A549 (cell line): ENCODE data around the gene EIF5A2. TPM values are rescaled to one million over a fixed set of nuclear protein-coding genes. Genes with fewer than 3 reads are reported as not detected.
"Not testable (repeated sequence)": the region's sequence is repeated elsewhere in the genome, so short reads cannot be mapped to it uniquely, and the experiment has no call there.

ENCODE experiments used
- ATAC-seq, 2 experiments: fragments of 200-7000 bp in 1 of 2; fragments of >200 bp in 1 of 2; cut with Nextera tagmentation in 1 of 2; cut with Tn5 transposase in 1 of 2; 3 replicates each; pipeline versions ENCODE4 v1.8.0 to v1.9.1; 2018 to 2020; ENCODE audit warnings: mild to moderate bottlenecking in 1 of 2, moderate library complexity in 1 of 2
- CTCF ChIA-PET: fragments of 300-600 bp; sonication (Branson Sonifier 250); formaldehyde crosslinking; extraction: SDS; loops from one replicate; lab custom pipeline; 2021; ENCODE audit warnings: antibody characterized with exemption, inconsistent platforms; lab: Yijun Ruan, JAX
- POLR2A ChIA-PET: fragments of 350-600 bp; formaldehyde crosslinking; extraction: SDS; loops from one replicate; lab custom pipeline; 2021; ENCODE audit warnings: antibody characterized with exemption, inconsistent platforms; lab: Yijun Ruan, JAX
- DNase-seq, 2 experiments: peaks; one replicate each; pipeline versions ENCODE4 v3.0.0 to v3.0.0-alpha.2; 2011 to 2016; ENCODE audit warnings: low read depth in 1 of 2, low spot score in 1 of 2
- FAIRE-seq: peaks from 2 replicates; lab custom pipeline; 2011; peaks lifted over from hg19 to GRCh38; lab: Jason Lieb, UNC
- H3K27ac ChIP-seq, 2 experiments: fragments of >200 bp; sonication (Bioruptor Twin); formaldehyde crosslinking; 3 replicates each; pipeline ENCODE4 v1.5.1; 2016 to 2017
- H3K4me1 ChIP-seq: fragments of >200 bp; sonication (Bioruptor Twin); formaldehyde crosslinking; 3 replicates; pipeline ENCODE4 v1.6.1; 2016
- H3K4me2 ChIP-seq: fragments of >200 bp; sonication (Bioruptor Twin); formaldehyde crosslinking; 3 replicates; pipeline ENCODE4 v1.6.1; 2016
- H3K4me3 ChIP-seq: fragments of >200 bp; sonication (Bioruptor Twin); formaldehyde crosslinking; 3 replicates; pipeline ENCODE4 v1.5.1; 2016
- H3K9me3 ChIP-seq: fragments of >200 bp; sonication (Bioruptor Twin); formaldehyde crosslinking; 3 replicates; pipeline ENCODE4 v1.6.1; 2016
- BHLHE40 ChIP-seq: IDR thresholded peaks from 2 replicates; pipeline ENCODE4 v1.6.1; 2012; ENCODE audit warnings: low read depth, low read length, inconsistent platforms
- CBX2 ChIP-seq: fragments of 200-600 bp; sonication (generic); IDR thresholded peaks from 2 replicates; pipeline ENCODE4 v1.6.1; 2016; ENCODE audit warnings: low read depth, mild to moderate bottlenecking, borderline replicate concordance
- CBX8 ChIP-seq: fragments of 200-600 bp; sonication (generic); IDR thresholded peaks from 2 replicates; pipeline ENCODE4 v1.6.1; 2016
- CEBPB ChIP-seq, 2 experiments: fragments of >200 bp in 1 of 2; sonication (Bioruptor Twin) in 1 of 2; formaldehyde crosslinking in 1 of 2; IDR thresholded peaks; 2 replicates each; pipeline ENCODE4 v1.6.1; 2012 to 2016
- CHD2 ChIP-seq: fragments of 150-350 bp; IDR thresholded peaks from 2 replicates; pipeline ENCODE4 v1.6.1; 2014; ENCODE audit warnings: low read length; ENCODE audit not compliant: partially characterized antibody
- FOSL2 ChIP-seq, 2 experiments: fragments of 450-650 bp in 1 of 2; fragments of >200 bp in 1 of 2; sonication (Bioruptor Twin) in 1 of 2; formaldehyde crosslinking; IDR thresholded peaks; 2 replicates each; pipeline versions ENCODE4 v1.5.0 to v1.6.1; 2016 to 2020; ENCODE audit warnings: mild to moderate bottlenecking in 1 of 2, moderate library complexity in 1 of 2
- FOXS1 ChIP-seq: fragments of 250-450 bp; sonication (Bioruptor Pico); IDR thresholded peaks from 2 replicates; pipeline ENCODE4 v1.5.0; 2020; ENCODE audit warnings: mild to moderate bottlenecking, moderate library complexity
- HDAC2 ChIP-seq: fragments of 200-600 bp; sonication (generic); IDR thresholded peaks from 2 replicates; pipeline ENCODE4 v1.6.1; 2016
- HOXB13 ChIP-seq: fragments of 250-450 bp; sonication (Bioruptor Pico); IDR thresholded peaks from 2 replicates; pipeline ENCODE4 v1.5.0; 2020; ENCODE audit warnings: low read depth, mild to moderate bottlenecking, moderate library complexity
- HOXB5 ChIP-seq: fragments of 250-450 bp; sonication (Bioruptor Pico); IDR thresholded peaks from 2 replicates; pipeline ENCODE4 v1.5.0; 2020; ENCODE audit warnings: mild to moderate bottlenecking, moderate library complexity
- KDM5A ChIP-seq: fragments of 200-600 bp; sonication (generic); IDR thresholded peaks from 2 replicates; pipeline ENCODE4 v1.6.1; 2016; ENCODE audit warnings: antibody characterized with exemption, mild to moderate bottlenecking
- MAFK ChIP-seq: fragments of 450-650 bp; IDR thresholded peaks from 2 replicates; pipeline ENCODE4 v1.6.1; 2014; ENCODE audit not compliant: partially characterized antibody
- NFE2L2 ChIP-seq: fragments of 150-350 bp; conservative IDR thresholded peaks from 2 replicates; pipeline ENCODE4 v1.6.1; 2014; ENCODE audit warnings: low read length
- POLR2A ChIP-seq: IDR thresholded peaks from 2 replicates; pipeline ENCODE4 v1.6.1; 2012; ENCODE audit warnings: mild to moderate bottlenecking, low read length
- RNF2 ChIP-seq: fragments of 200-600 bp; sonication (generic); IDR thresholded peaks from 2 replicates; pipeline ENCODE4 v1.6.1; 2016; ENCODE audit warnings: low read depth, mild to moderate bottlenecking, antibody characterized with exemption, moderate library complexity, borderline replicate concordance
- SMC3 ChIP-seq: fragments of >200 bp; sonication (Bioruptor Twin); formaldehyde crosslinking; IDR thresholded peaks from 3 replicates; pipeline ENCODE4 v1.6.1; 2018; ENCODE audit warnings: inconsistent platforms
- SREBF2 ChIP-seq: fragments of 450-650 bp; IDR thresholded peaks from 2 replicates; pipeline ENCODE4 v1.6.1; 2014; ENCODE audit warnings: mild to moderate bottlenecking, moderate library complexity
- WGBS: methylation state at CpG from one replicate; pipeline ENCODE4 v1.1.6; 2017; ENCODE audit errors: missing lambda C conversion rate; 5-methylcytosine and 5-hydroxymethylcytosine counted together
- polyA plus RNA-seq, 4 experiments: library from polyadenylated mRNA; depleted of rRNA in 3 of 4; stranded (reverse); fragments of >200 nt; fragmentation: RNase III in 1 of 4; extraction: RNeasy Plus Mini Kit Qiagen cat#74134 plus additional on column Dnase treatment in 1 of 4; gene quantifications; 2 replicates in 3 of 4; 3 replicates in 1 of 4; pipeline ENCODE4 v1.2.3, GENCODE V29; 2011 to 2017
- TF ChIP-seq, protein P1 (sequence below): fragments of 250-450 bp; sonication (Bioruptor Pico); IDR thresholded peaks from 2 replicates; pipeline ENCODE4 v1.5.0; 2021; ENCODE audit warnings: mild to moderate bottlenecking, moderate library complexity, borderline replicate concordance
- TF ChIP-seq, protein P2 (sequence below): fragments of >200 bp; sonication (Bioruptor Twin); formaldehyde crosslinking; IDR thresholded peaks from 2 replicates; pipeline ENCODE4 v1.6.1; 2016
- TF ChIP-seq, protein P3 (sequence below): fragments of >200 bp; sonication (Bioruptor Twin); formaldehyde crosslinking; IDR thresholded peaks from 3 replicates; pipeline ENCODE4 v1.6.1; 2016
- TF ChIP-seq, protein P4 (sequence below): IDR thresholded peaks from 2 replicates; pipeline ENCODE4 v1.6.1; 2012; ENCODE audit warnings: low read depth, borderline replicate concordance

The EIF5A2 gene
- polyA plus RNA-seq, 2 of the 4 experiments (the other 2 are of a cell fraction): 7.9 to 15.2 TPM

DNA sequence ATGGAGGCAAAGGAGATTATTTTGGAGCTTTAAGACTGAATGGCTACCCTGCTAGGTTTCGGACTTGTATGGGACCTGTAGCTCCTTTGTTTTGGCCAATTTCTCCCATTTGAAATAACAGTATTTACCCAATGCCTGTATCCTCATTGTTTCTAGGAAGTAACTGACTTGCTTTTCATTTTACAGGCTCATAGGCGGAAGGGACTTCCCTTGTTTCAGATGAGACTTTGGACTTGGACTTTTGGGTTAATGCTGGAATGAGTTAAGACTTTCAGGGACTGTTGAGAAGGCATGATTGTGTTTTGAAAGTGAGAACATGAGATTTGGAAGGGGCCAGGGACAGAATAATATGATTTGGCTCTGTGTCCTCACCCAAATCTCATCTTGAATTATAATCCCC, 10.5 kb downstream of the EIF5A2 start (continued):
- TF ChIP-seq, protein P1, sequence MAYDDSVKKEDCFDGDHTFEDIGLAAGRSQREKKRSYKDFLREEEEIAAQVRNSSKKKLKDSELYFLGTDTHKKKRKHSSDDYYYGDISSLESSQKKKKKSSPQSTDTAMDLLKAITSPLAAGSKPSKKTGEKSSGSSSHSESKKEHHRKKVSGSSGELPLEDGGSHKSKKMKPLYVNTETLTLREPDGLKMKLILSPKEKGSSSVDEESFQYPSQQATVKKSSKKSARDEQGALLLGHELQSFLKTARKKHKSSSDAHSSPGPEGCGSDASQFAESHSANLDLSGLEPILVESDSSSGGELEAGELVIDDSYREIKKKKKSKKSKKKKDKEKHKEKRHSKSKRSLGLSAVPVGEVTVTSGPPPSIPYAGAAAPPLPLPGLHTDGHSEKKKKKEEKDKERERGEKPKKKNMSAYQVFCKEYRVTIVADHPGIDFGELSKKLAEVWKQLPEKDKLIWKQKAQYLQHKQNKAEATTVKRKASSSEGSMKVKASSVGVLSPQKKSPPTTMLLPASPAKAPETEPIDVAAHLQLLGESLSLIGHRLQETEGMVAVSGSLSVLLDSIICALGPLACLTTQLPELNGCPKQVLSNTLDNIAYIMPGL (CRISPR knock-in tag): no peak
- TF ChIP-seq, protein P2, sequence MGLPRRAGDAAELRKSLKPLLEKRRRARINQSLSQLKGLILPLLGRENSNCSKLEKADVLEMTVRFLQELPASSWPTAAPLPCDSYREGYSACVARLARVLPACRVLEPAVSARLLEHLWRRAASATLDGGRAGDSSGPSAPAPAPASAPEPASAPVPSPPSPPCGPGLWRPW: no peak

DNA sequence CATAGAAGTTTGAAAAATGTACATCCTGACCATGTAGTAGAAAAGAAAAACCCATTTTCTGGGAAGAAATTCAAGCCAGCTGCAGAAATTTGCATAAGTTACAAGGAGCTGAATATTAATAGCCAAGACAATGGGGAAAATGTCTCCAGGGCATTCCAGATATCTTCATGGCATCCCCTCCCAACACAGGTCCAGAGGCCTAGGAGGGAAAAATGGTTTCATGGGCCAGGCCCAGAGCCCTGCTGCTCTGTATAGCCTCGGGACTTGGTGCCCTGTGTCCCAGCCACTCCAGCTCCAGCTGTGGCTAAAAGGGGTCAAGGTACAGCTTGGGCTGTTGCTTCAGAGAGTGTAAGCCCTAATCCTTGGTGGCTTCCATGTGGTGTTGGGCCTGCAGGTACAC, 11.2 kb downstream of the EIF5A2 start:
- DNase-seq, H3K27ac ChIP-seq, ATAC-seq, H3K9me3 ChIP-seq, H3K4me2 ChIP-seq, FAIRE-seq, H3K4me1 ChIP-seq, POLR2A ChIA-PET, H3K4me3 ChIP-seq: not testable (repeated sequence)
- WGBS: 100% methylated on average over 1 of the region's 1 CpG
- CTCF ChIA-PET: interaction anchor here (1.4 kb wide), 1 partner anchor 10 kb away, joined by 3 read pairs; no protein-coding TSS in a partner anchor

DNA sequence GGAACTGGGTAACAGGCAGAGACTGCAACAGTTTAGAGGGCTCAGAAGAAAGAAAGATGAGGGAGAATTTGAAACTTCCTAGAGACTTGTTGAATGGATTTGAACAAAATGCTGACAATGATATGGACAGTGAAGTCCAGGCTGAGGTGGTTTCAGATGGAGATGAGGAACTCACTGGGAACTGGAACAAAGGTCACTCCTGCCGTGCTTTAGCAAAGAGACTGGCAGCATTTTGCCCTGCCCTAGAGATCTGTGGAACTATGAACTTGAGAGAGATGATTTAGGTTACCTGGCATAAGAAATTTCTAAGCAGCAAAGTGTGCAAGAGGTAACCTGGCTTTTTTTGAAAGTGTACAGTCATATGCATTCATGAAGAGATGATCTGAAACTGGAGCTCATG, 11.7 kb downstream of the EIF5A2 start:
- Histone ChIP-seq H3K4me2 (no peak overlapping the region), H3K4me3 (no peak overlapping the region), H3K27ac (no peak overlapping the region), H3K4me1 (no peaks in the 10 kb centered on the region), H3K9me3 (no peaks in the 10 kb centered on the region)
- POLR2A ChIA-PET: no interaction called here
- no peak for ATAC-seq
- 83% methylated on average over 1 of the region's 1 CpG for WGBS
- no peak for FAIRE-seq
- TF ChIP-seq, protein P3, sequence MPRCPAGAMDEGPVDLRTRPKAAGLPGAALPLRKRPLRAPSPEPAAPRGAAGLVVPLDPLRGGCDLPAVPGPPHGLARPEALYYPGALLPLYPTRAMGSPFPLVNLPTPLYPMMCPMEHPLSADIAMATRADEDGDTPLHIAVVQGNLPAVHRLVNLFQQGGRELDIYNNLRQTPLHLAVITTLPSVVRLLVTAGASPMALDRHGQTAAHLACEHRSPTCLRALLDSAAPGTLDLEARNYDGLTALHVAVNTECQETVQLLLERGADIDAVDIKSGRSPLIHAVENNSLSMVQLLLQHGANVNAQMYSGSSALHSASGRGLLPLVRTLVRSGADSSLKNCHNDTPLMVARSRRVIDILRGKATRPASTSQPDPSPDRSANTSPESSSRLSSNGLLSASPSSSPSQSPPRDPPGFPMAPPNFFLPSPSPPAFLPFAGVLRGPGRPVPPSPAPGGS: no peak
- TF ChIP-seq SREBF2: no peak
- TF ChIP-seq CHD2: no peak
- no peak for TF ChIP-seq RNF2
- TF ChIP-seq CBX2: no peak
- TF ChIP-seq CEBPB (IDR thresholded peaks at IDR 0.05): no peak
- TF ChIP-seq, protein P4, sequence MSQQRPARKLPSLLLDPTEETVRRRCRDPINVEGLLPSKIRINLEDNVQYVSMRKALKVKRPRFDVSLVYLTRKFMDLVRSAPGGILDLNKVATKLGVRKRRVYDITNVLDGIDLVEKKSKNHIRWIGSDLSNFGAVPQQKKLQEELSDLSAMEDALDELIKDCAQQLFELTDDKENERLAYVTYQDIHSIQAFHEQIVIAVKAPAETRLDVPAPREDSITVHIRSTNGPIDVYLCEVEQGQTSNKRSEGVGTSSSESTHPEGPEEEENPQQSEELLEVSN: no peak
- TF ChIP-seq POLR2A: no peak
- TF ChIP-seq, protein P2: no peak
- no peak for TF ChIP-seq SMC3
- no peak for TF ChIP-seq FOSL2 (IDR thresholded peaks at IDR 0.05)
- no peak for TF ChIP-seq FOSL2 (CRISPR knock-in tag; IDR thresholded peaks at IDR 0.05)
- no peak for TF ChIP-seq KDM5A
- no peak for TF ChIP-seq FOXS1 (CRISPR knock-in tag)
- no peak for TF ChIP-seq NFE2L2
- no peak for TF ChIP-seq HOXB5 (CRISPR knock-in tag)
- TF ChIP-seq BHLHE40: no peak
- no peak for TF ChIP-seq HOXB13 (CRISPR knock-in tag)
- TF ChIP-seq CBX8: no peak
- no peak for TF ChIP-seq MAFK
- no peak for TF ChIP-seq HDAC2
- DNase-seq: no peak
- CTCF ChIA-PET: interaction anchor here (1.4 kb wide), 1 partner anchor 10 kb away, joined by 3 read pairs; no protein-coding TSS in a partner anchor

DNA sequence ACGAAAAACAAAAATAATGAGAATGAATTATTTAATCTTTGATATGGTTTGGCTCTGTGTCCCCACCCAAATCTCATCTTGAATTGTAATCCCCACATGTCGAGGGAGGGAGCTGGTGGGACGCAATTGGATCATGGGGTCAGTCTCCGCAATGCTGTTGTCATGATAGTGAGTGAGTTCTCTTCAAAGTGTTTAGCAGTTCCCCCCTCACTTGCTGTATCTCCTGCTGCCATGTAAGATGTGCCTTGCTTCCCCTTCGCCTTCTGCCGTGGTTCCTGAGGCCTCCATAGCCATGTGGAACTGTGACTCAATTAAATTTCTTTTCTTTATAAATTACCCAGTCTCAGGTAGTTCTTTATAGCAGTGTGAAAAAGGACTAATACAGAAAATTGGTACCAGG, 12.1 kb downstream of the EIF5A2 start:
- H3K4me3 ChIP-seq, H3K9me3 ChIP-seq, ATAC-seq, POLR2A ChIA-PET, H3K27ac ChIP-seq, H3K4me2 ChIP-seq, FAIRE-seq, DNase-seq, H3K4me1 ChIP-seq: not testable (repeated sequence)
- CTCF ChIA-PET: interaction anchor here (1.4 kb wide), 1 partner anchor 9 kb away, joined by 3 read pairs; no protein-coding TSS in a partner anchor
- WGBS: 91% methylated on average over 6 of the region's 6 CpGs
